GM23338 (cell line): ENCODE data around the gene NCKAP1. TPM values are rescaled to one million over a fixed set of nuclear protein-coding genes. Genes with fewer than 3 reads are reported as not detected.

ENCODE experiments used
- ATAC-seq: fragments of 200-7000 bp; cut with Tn5 transposase; 3 replicates; pipeline ENCODE4 v1.9.1; 2020
- DNase-seq: peaks from one replicate; pipeline ENCODE4 v3.0.0-alpha.2; 2015; ENCODE audit warnings: low spot score
- H2AFZ ChIP-seq: fragments of 200-600 bp; sonication (generic); 2 replicates; pipeline ENCODE4 v1.8.0; 2016; ENCODE audit warnings: antibody characterized with exemption, mild to moderate bottlenecking, moderate library complexity
- H3F3A ChIP-seq: fragments of 200-600 bp; sonication (generic); replicated peaks from 2 replicates; pipeline ENCODE4 v1.8.0; 2017; ENCODE audit warnings: antibody characterized with exemption, mixed run types, low read depth
- H3K27ac ChIP-seq: fragments of 200-600 bp; sonication (generic); 2 replicates; pipeline ENCODE4 v1.6.1; 2016; ENCODE audit warnings: low read depth
- H3K27me3 ChIP-seq: fragments of 200-600 bp; sonication (generic); 2 replicates; pipeline ENCODE4 v1.8.0; 2016; ENCODE audit warnings: mild to moderate bottlenecking, mixed run types, moderate library complexity; ENCODE audit not compliant: insufficient read depth
- H3K36me3 ChIP-seq: fragments of 200-600 bp; sonication (generic); 2 replicates; pipeline ENCODE4 v1.8.0; 2016; ENCODE audit warnings: mild to moderate bottlenecking; ENCODE audit not compliant: insufficient read depth
- H3K4me1 ChIP-seq: fragments of 200-600 bp; sonication (generic); 2 replicates; pipeline ENCODE4 v1.8.0; 2016; ENCODE audit warnings: mild to moderate bottlenecking, moderate library complexity; ENCODE audit not compliant: insufficient read depth
- H3K4me2 ChIP-seq: fragments of 200-600 bp; sonication (generic); 2 replicates; pipeline ENCODE4 v1.7.1; 2017; ENCODE audit warnings: mixed run types
- H3K4me3 ChIP-seq: fragments of 200-600 bp; sonication (generic); 2 replicates; pipeline ENCODE4 v1.6.1; 2016; ENCODE audit warnings: mixed run types
- H3K79me2 ChIP-seq: fragments of 200-600 bp; sonication (generic); replicated peaks from 2 replicates; pipeline ENCODE4 v1.8.0; 2017; ENCODE audit warnings: mild to moderate bottlenecking; ENCODE audit not compliant: insufficient read depth
- H3K9me2 ChIP-seq: fragments of 200-600 bp; sonication (generic); 2 replicates; pipeline ENCODE4 v1.8.0; 2017; ENCODE audit not compliant: insufficient read depth
- H4K20me1 ChIP-seq: fragments of 200-600 bp; sonication (generic); replicated peaks from 2 replicates; pipeline ENCODE4 v1.8.0; 2017; ENCODE audit warnings: mild to moderate bottlenecking; ENCODE audit not compliant: insufficient read depth
- H3K27ac Mint-ChIP-seq: 2 replicates; pipeline ENCODE4 v1.8.0; 2020; ENCODE audit warnings: inconsistent platforms, mild to moderate bottlenecking, moderate library complexity, mixed read lengths
- H3K27me3 Mint-ChIP-seq: 3 replicates; pipeline ENCODE4 v1.8.0; 2022; ENCODE audit warnings: low read depth, mild to moderate bottlenecking, moderate library complexity, mixed read lengths, inconsistent platforms; ENCODE audit not compliant: insufficient read depth, poor library complexity
- H3K36me3 Mint-ChIP-seq: 3 replicates; pipeline ENCODE4 v1.8.0; 2021; ENCODE audit warnings: low read depth, mild to moderate bottlenecking, inconsistent platforms, moderate library complexity, mixed read lengths
- H3K4me1 Mint-ChIP-seq: 3 replicates; pipeline ENCODE4 v1.8.0; 2020; ENCODE audit warnings: mild to moderate bottlenecking, inconsistent platforms, mixed read lengths
- H3K4me3 Mint-ChIP-seq: 3 replicates; pipeline ENCODE4 v1.8.0; 2021; ENCODE audit warnings: moderate library complexity, mild to moderate bottlenecking, inconsistent platforms, mixed read lengths
- H3K9me3 Mint-ChIP-seq: 3 replicates; pipeline ENCODE4 v1.8.0; 2020; ENCODE audit warnings: moderate library complexity, mild to moderate bottlenecking, inconsistent platforms, mixed read lengths
- CREB1 ChIP-seq: fragments of 250-450 bp; sonication (Bioruptor Pico); IDR thresholded peaks from 2 replicates; pipeline ENCODE4 v1.5.0; 2020; ENCODE audit warnings: low read depth, mild to moderate bottlenecking, moderate library complexity
- EZH2 ChIP-seq: fragments of 200-600 bp; sonication (generic); IDR thresholded peaks from one replicate; pipeline ENCODE4 v1.8.0; 2017; ENCODE audit warnings: antibody characterized with exemption, mild to moderate bottlenecking, low read depth; ENCODE audit not compliant: unreplicated experiment
- JUNB ChIP-seq: IDR thresholded peaks from one replicate; pipeline ENCODE4 v1.6.1; 2016; ENCODE audit warnings: antibody characterized with exemption; ENCODE audit not compliant: unreplicated experiment
- NANOG ChIP-seq: IDR thresholded peaks from 2 replicates; pipeline ENCODE4 v1.6.1; 2016; ENCODE audit warnings: antibody characterized with exemption, borderline replicate concordance
- POLR2AphosphoS5 ChIP-seq: IDR thresholded peaks from 2 replicates; pipeline ENCODE4 v1.6.1; 2016; ENCODE audit warnings: antibody characterized with exemption, low read depth
- STAT1 ChIP-seq: IDR thresholded peaks from one replicate; pipeline ENCODE4 v1.6.1; 2016; ENCODE audit warnings: antibody characterized with exemption; ENCODE audit not compliant: unreplicated experiment
- ZNF114 ChIP-seq: fragments of 250-450 bp; sonication (Bioruptor Pico); IDR thresholded peaks from 2 replicates; pipeline ENCODE4 v1.5.0; 2020; ENCODE audit warnings: mild to moderate bottlenecking, moderate library complexity
- ZNF331 ChIP-seq: fragments of 250-450 bp; sonication (Bioruptor Pico); IDR thresholded peaks from 2 replicates; pipeline ENCODE4 v1.5.0; 2020; ENCODE audit warnings: low read depth, mild to moderate bottlenecking, moderate library complexity
- polyA plus RNA-seq: library from polyadenylated mRNA; unstranded; fragments of >200 nt; fragmentation: Nextera tagmentation; extraction: Ambion mirVana; gene quantifications from 2 replicates; pipeline ENCODE4 v1.2.1, GENCODE V29; 2016
- total RNA-seq: library from RNA; depleted of rRNA; stranded (reverse); fragments of >200 nt; shearing (Covaris generic); gene quantifications from 2 replicates; pipeline ENCODE4 v1.2.3, GENCODE V29; 2014
- TF ChIP-seq, protein P1 (sequence below), 2 experiments: fragments of 200-600 bp in 1 of 2; sonication (generic) in 1 of 2; conservative IDR thresholded peaks; 2 replicates each; pipeline versions ENCODE4 v1.5.1 to v1.6.1; 2016 to 2017; ENCODE audit warnings: antibody characterized with exemption in 2 of 2, low read depth in 2 of 2, mild to moderate bottlenecking in 2 of 2, moderate library complexity in 1 of 2
- TF ChIP-seq, protein P2 (sequence below): IDR thresholded peaks from 2 replicates; pipeline ENCODE4 v1.6.1; 2016; ENCODE audit warnings: antibody characterized with exemption

NCKAP1 gene
- total and polyA plus RNA-seq, 2 experiments from 2014 or later: 53.8 to 157 TPM

GRCh38 chr2:183060571-183061231 lies 22.4 kb upstream of the NCKAP1 start (continued):
- TF ChIP-seq ZNF331 (CRISPR knock-in tag) (no peak), CREB1 (CRISPR knock-in tag) (no peak), POLR2AphosphoS5 (no peak), JUNB (no peak), STAT1 (no peak)
- TF ChIP-seq, protein P1, sequence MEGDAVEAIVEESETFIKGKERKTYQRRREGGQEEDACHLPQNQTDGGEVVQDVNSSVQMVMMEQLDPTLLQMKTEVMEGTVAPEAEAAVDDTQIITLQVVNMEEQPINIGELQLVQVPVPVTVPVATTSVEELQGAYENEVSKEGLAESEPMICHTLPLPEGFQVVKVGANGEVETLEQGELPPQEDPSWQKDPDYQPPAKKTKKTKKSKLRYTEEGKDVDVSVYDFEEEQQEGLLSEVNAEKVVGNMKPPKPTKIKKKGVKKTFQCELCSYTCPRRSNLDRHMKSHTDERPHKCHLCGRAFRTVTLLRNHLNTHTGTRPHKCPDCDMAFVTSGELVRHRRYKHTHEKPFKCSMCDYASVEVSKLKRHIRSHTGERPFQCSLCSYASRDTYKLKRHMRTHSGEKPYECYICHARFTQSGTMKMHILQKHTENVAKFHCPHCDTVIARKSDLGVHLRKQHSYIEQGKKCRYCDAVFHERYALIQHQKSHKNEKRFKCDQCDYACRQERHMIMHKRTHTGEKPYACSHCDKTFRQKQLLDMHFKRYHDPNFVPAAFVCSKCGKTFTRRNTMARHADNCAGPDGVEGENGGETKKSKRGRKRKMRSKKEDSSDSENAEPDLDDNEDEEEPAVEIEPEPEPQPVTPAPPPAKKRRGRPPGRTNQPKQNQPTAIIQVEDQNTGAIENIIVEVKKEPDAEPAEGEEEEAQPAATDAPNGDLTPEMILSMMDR (conservative IDR thresholded peaks at IDR 0.05; ENCODE audit: low read depth in 2 of 2): no peak

- DNase-seq: no peak
- peaks cover 4% of the 10 kb centered on the region; the same call in 1 of the 3 replicates for H3K4me1 Mint-ChIP-seq
- Histone ChIP-seq H3K79me2 (no peaks in the 10 kb centered on the region), H3K4me1 (peaks cover 6% of the 10 kb centered on the region), H3K36me3 (no peaks in the 10 kb centered on the region), H3K27ac (no peak overlapping the region), H3K9me2 (no peaks in the 10 kb centered on the region), H3K4me2 (no peak overlapping the region), H3K4me3 (no peak overlapping the region), H4K20me1 (no peaks in the 10 kb centered on the region), H3F3A (no peaks in the 10 kb centered on the region), H2AFZ (peak overlapping the region; percentile 5; the same call in 1 of the 2 replicates), H3K27me3 (no peaks in the 10 kb centered on the region)
- no peaks in the 10 kb centered on the region for H3K9me3 Mint-ChIP-seq
- peak overlapping the region; percentile 32 for H3K27ac Mint-ChIP-seq
- H3K27me3 Mint-ChIP-seq: peaks cover 4% of the 10 kb centered on the region
- no peaks in the 10 kb centered on the region for H3K36me3 Mint-ChIP-seq
- TF ChIP-seq NANOG (no peak), JUNB (no peak)
- H3K4me3 Mint-ChIP-seq: no peak overlapping the region
- ATAC-seq: no peak
Observed at GRCh38 chr2:183059561-183059960, 21.3 kb upstream of the NCKAP1 start.

GRCh38 chr2:183057333-183057985 lies 19.2 kb upstream of the NCKAP1 start:
- Histone ChIP-seq H3K4me1 (peaks cover 6% of the 10 kb centered on the region), H3K9me2 (no peaks in the 10 kb centered on the region), H4K20me1 (no peaks in the 10 kb centered on the region), H3K36me3 (no peaks in the 10 kb centered on the region), H3K4me3 (no peak overlapping the region), H2AFZ (no peak overlapping the region), H3K27me3 (no peaks in the 10 kb centered on the region), H3K79me2 (no peaks in the 10 kb centered on the region), H3K4me2 (no peak overlapping the region), H3F3A (no peaks in the 10 kb centered on the region), H3K27ac (no peak overlapping the region)
- ATAC-seq (no peak), DNase-seq (no peak)
- peaks cover 3% of the 10 kb centered on the region; the same call in 1 of the 3 replicates for H3K36me3 Mint-ChIP-seq
- no peak overlapping the region for H3K4me3 Mint-ChIP-seq
- peaks cover 4% of the 10 kb centered on the region; the same call in 1 of the 3 replicates for H3K4me1 Mint-ChIP-seq
- no peaks in the 10 kb centered on the region; the same call in 2 of the 3 replicates for H3K9me3 Mint-ChIP-seq
- no peak overlapping the region for H3K27ac Mint-ChIP-seq
- H3K27me3 Mint-ChIP-seq: no peaks in the 10 kb centered on the region
- TF ChIP-seq, protein P1 (conservative IDR thresholded peaks at IDR 0.05; ENCODE audit: low read depth in 2 of 2): no peak
- TF ChIP-seq, protein P2, sequence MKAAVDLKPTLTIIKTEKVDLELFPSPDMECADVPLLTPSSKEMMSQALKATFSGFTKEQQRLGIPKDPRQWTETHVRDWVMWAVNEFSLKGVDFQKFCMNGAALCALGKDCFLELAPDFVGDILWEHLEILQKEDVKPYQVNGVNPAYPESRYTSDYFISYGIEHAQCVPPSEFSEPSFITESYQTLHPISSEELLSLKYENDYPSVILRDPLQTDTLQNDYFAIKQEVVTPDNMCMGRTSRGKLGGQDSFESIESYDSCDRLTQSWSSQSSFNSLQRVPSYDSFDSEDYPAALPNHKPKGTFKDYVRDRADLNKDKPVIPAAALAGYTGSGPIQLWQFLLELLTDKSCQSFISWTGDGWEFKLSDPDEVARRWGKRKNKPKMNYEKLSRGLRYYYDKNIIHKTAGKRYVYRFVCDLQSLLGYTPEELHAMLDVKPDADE: no peak
- TF ChIP-seq EZH2 (no peak), STAT1 (no peak), NANOG (no peak), CREB1 (CRISPR knock-in tag) (no peak), ZNF331 (CRISPR knock-in tag) (no peak), JUNB (no peak), POLR2AphosphoS5 (no peak), ZNF114 (CRISPR knock-in tag) (no peak)
